ENCODE results near the gene RHOBTB3. TPM values are rescaled to one million over a fixed set of nuclear protein-coding genes. Genes with fewer than 3 reads are reported as not detected.

The RHOBTB3 gene
- total RNA-seq, 1 experiment from 2014 or later: 6.8 TPM

GRCh38 chr5:95731571-95732554 lies 727 bp downstream of the RHOBTB3 start:
- TF ChIP-seq CTCF (conservative IDR thresholded peaks at IDR 0.05): no peak
- no peak overlapping the region for H2BK15ac ChIP-seq (ENCODE audit: low read depth, low read length)
- Mint-ChIP-seq H3K4me1 (peaks cover 25 to 27% of the 10 kb centered on the region in 2 experiments), H3K36me3 (ENCODE audit: insufficient read depth in 1 of 3, low read depth in 3 of 3) (no peaks in the 10 kb centered on the region; a peak in 1 of 7 replicates), H3K27ac (peak overlapping the region in 1 of 3 experiments; percentile 47; a peak in 1 of 7 replicates), H3K4me3 (peak overlapping the region; percentile 78 to 93), H3K27me3 (ENCODE audit: low read depth) (peaks cover 79% of the 10 kb centered on the region), H3K9me3 (no peaks in the 10 kb centered on the region)
- H3K27me3 ChIP-seq (ENCODE audit: insufficient read depth, low read length): peaks cover 13% of the 10 kb centered on the region; the same call in 1 of the 2 replicates
- H4K8ac ChIP-seq (replicated peaks; ENCODE audit: insufficient read length, low read depth, low read length): no peak overlapping the region
- no peak overlapping the region for H3K27ac ChIP-seq (ENCODE audit: insufficient read length, low read depth, low read length)
- H3T11ph ChIP-seq (ENCODE audit: low read length): no peak overlapping the region
- no peak overlapping the region for H2BK5ac ChIP-seq (ENCODE audit: insufficient read length, low read length)
- H4K5ac ChIP-seq (ENCODE audit: insufficient read length, low read depth, low read length): no peak overlapping the region
- H3K4me1 ChIP-seq (ENCODE audit: insufficient read depth, low read length): peaks cover 4% of the 10 kb centered on the region; the same call in 1 of the 2 replicates
- no peaks in the 10 kb centered on the region for H3K9me3 ChIP-seq (ENCODE audit: control insufficient read depth, low read depth, low read length)
- no peak overlapping the region for H2BK120ac ChIP-seq (ENCODE audit: low read depth, low read length, poor library complexity, severe bottlenecking)
- H3K4ac ChIP-seq (ENCODE audit: low read depth, low read length): no peak overlapping the region
- H3K9ac ChIP-seq (ENCODE audit: extremely low read depth, insufficient read length, low read length): peak overlapping the region; percentile 48
- peak overlapping the region; percentile 34 for H3K18ac ChIP-seq (ENCODE audit: insufficient read length, low read depth, low read length)
- no peak overlapping the region for H2AK5ac ChIP-seq (ENCODE audit: insufficient read length, low read length)
- H3K79me2 ChIP-seq (ENCODE audit: insufficient read depth, low read length): no peaks in the 10 kb centered on the region
- H3K14ac ChIP-seq (ENCODE audit: insufficient read depth, low read length): peak overlapping the region; percentile 74
- no peak overlapping the region for H3K23ac ChIP-seq (ENCODE audit: insufficient read length, low read depth, low read length)
- no peak overlapping the region for H2BK12ac ChIP-seq (ENCODE audit: insufficient read length, low read depth, low read length)
- H3K56ac ChIP-seq (ENCODE audit: insufficient read length, low read depth, low read length): no peak overlapping the region
- DNase-seq: peak; percentile 65
- no peak overlapping the region for H4K91ac ChIP-seq (ENCODE audit: insufficient read length, low read depth, low read length)
- H3K79me1 ChIP-seq (ENCODE audit: insufficient read depth, low read depth, low read length, poor library complexity, severe bottlenecking): no peaks in the 10 kb centered on the region
- H4K20me1 ChIP-seq (ENCODE audit: control insufficient read depth, insufficient read depth, insufficient read length): no peaks in the 10 kb centered on the region
- no CpG with 5 or more reads among the region's 64 CpGs for WGBS (ENCODE audit: extremely low coverage, insufficient read length, low lambda C conversion rate)
- H2AFZ ChIP-seq (ENCODE audit: low read length): no peak overlapping the region
- peak overlapping the region; percentile 90 for H3K4me2 ChIP-seq (ENCODE audit: insufficient read depth, insufficient read length, low read length)
- peaks cover 13% of the 10 kb centered on the region for H3K23me2 ChIP-seq (ENCODE audit: insufficient read length, low read depth, low read length, poor library complexity, severe bottlenecking)
- no peak overlapping the region for H2BK20ac ChIP-seq (ENCODE audit: low read depth, low read length, poor library complexity, severe bottlenecking)
